Tibial nerve (tissue), 3 donors: ENCODE data around the gene KCNC2.

Experiments
- POLR2A ChIP-seq, 2 donors: fragments of 450-650 bp; IDR thresholded peaks; one replicate each; pipeline ENCODE4 v1.6.1; 2017; ENCODE audit warnings: antibody characterized with exemption in 2 of 2, mild to moderate bottlenecking in 2 of 2, moderate library complexity in 2 of 2
- TF ChIP-seq, protein P1 (sequence below), 5 experiments: fragments of 200-600 bp in 3 of 5; fragments of 450-650 bp in 2 of 5; sonication (generic) in 3 of 5; IDR thresholded peaks; one replicate each; pipeline ENCODE4 v1.5.1; 2016 to 2019; ENCODE audit warnings: antibody characterized with exemption in 5 of 5, mild to moderate bottlenecking in 3 of 5, moderate library complexity in 2 of 5

DNA sequence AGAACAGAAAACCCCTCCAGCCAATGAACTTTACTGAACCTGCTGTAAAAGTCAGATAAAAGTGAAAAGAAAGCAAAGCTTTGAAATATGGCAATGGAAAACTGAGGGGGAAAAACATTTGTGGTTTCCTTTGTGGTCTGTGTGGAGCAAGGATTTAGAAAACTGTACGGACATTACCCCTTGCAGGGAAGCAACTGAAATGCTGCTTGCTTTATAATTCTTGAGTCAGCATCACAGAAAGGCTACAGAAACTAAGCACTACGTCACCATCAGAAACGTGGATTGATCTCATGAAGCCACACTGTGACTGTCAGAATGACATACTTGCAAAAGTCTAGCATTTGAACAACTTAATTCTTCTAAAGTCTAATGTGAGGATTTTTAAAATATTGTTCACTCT, 2.4 kb upstream of the KCNC2 start:
- TF ChIP-seq, protein P1, sequence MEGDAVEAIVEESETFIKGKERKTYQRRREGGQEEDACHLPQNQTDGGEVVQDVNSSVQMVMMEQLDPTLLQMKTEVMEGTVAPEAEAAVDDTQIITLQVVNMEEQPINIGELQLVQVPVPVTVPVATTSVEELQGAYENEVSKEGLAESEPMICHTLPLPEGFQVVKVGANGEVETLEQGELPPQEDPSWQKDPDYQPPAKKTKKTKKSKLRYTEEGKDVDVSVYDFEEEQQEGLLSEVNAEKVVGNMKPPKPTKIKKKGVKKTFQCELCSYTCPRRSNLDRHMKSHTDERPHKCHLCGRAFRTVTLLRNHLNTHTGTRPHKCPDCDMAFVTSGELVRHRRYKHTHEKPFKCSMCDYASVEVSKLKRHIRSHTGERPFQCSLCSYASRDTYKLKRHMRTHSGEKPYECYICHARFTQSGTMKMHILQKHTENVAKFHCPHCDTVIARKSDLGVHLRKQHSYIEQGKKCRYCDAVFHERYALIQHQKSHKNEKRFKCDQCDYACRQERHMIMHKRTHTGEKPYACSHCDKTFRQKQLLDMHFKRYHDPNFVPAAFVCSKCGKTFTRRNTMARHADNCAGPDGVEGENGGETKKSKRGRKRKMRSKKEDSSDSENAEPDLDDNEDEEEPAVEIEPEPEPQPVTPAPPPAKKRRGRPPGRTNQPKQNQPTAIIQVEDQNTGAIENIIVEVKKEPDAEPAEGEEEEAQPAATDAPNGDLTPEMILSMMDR (IDR thresholded peaks at IDR 0.05): no peak
- TF ChIP-seq POLR2A (IDR thresholded peaks at IDR 0.05): no peak
